Measurements from ENCODE around the gene WDR73.
"Not testable (repeated sequence)": the region's sequence is repeated elsewhere in the genome, so short reads cannot be mapped to it uniquely, and the experiment has no call there.

Gene WDR73

GRCh38 chr15:84653910-84654688 lies at the start of gene WDR73:
Gene WDR73, minus strand, starts transcription at chr15:84654283. Its CDS starts 9 bp downstream, at chr15:84654274.
- DNase-seq = peak; percentile 96

GRCh38 chr15:84703808-84704207 lies 49.7 kb upstream of the WDR73 start:
- DNase-seq = no peak

GRCh38 chr15:84702961-84703482 lies 48.9 kb upstream of the WDR73 start:
- no peak for DNase-seq

GRCh38 chr15:84699538-84700191 lies 45.6 kb upstream of the WDR73 start:
- no peak for DNase-seq

- no peak for DNase-seq
Observed at GRCh38 chr15:84697236-84697990, 43.3 kb upstream of the WDR73 start.

GRCh38 chr15:84696757-84697156 lies 42.7 kb upstream of the WDR73 start:
- DNase-seq = no peak

- DNase-seq = no peak
Observed at GRCh38 chr15:84690342-84690741, 36.3 kb upstream of the WDR73 start.

- no peak for DNase-seq
Observed at GRCh38 chr15:84689858-84690257, 35.8 kb upstream of the WDR73 start.

- DNase-seq = not testable (repeated sequence)
Observed at GRCh38 chr15:84686446-84686845, 32.4 kb upstream of the WDR73 start.

- peak; percentile 44 for DNase-seq
Observed at GRCh38 chr15:84685304-84685703, 31.2 kb upstream of the WDR73 start.

GRCh38 chr15:84684092-84684491 lies 30.0 kb upstream of the WDR73 start:
- peak; percentile 40 for DNase-seq

GRCh38 chr15:84681831-84682230 lies 27.7 kb upstream of the WDR73 start:
- DNase-seq = no peak

GRCh38 chr15:84671211-84671610 lies 17.1 kb upstream of the WDR73 start:
- DNase-seq = no peak

GRCh38 chr15:84669726-84670125 lies 15.6 kb upstream of the WDR73 start:
- no peak for DNase-seq

GRCh38 chr15:84668221-84668982 lies 14.3 kb upstream of the WDR73 start:
- no peak for DNase-seq

- no peak for DNase-seq
Observed at GRCh38 chr15:84666373-84666772, 12.3 kb upstream of the WDR73 start.

GRCh38 chr15:84661001-84661400 lies 6.9 kb upstream of the WDR73 start:
- no peak for DNase-seq

GRCh38 chr15:84659904-84660781 lies 6.1 kb upstream of the WDR73 start:
- peak; percentile 59 for DNase-seq

- no peak for DNase-seq
Observed at GRCh38 chr15:84658788-84659411, 4.8 kb upstream of the WDR73 start.

GRCh38 chr15:84658080-84658787 lies 4.2 kb upstream of the WDR73 start, which contains the start of gene NMB:
Gene NMB, minus strand, starts transcription at chr15:84658199. Its CDS starts 47 bp downstream, at chr15:84658152.
- DNase-seq = peak; percentile 92

Data from NCI-H82 (cell line).